HUES48 (cell line): ENCODE data around the gene PCBP3.

Source experiments
- H3K27ac ChIP-seq: one replicate; pipeline ENCODE4 v1.7.0; 2013; ENCODE audit warnings: low read depth, low read length, inconsistent platforms
- H3K27me3 ChIP-seq: 2 replicates; pipeline ENCODE4 v1.6.1; 2013; ENCODE audit warnings: mild to moderate bottlenecking, low read length; ENCODE audit not compliant: control insufficient read depth, insufficient read depth
- H3K36me3 ChIP-seq: 2 replicates; pipeline ENCODE4 v1.6.1; 2013; ENCODE audit warnings: low read length; ENCODE audit not compliant: control insufficient read depth, insufficient read depth
- H3K4me1 ChIP-seq: 2 replicates; pipeline ENCODE4 v1.6.1; 2013; ENCODE audit warnings: mild to moderate bottlenecking, low read length; ENCODE audit not compliant: control insufficient read depth, insufficient read depth
- H3K4me3 ChIP-seq: 2 replicates; pipeline ENCODE4 v1.5.1; 2013; ENCODE audit warnings: mild to moderate bottlenecking, low read depth, low read length
- H3K9ac ChIP-seq: 2 replicates; pipeline ENCODE4 v1.6.1; 2013; ENCODE audit warnings: mild to moderate bottlenecking, low read depth, low read length, moderate library complexity
- H3K9me3 ChIP-seq: 2 replicates; pipeline ENCODE4 v1.6.1; 2013; ENCODE audit warnings: low read length; ENCODE audit not compliant: control insufficient read depth, insufficient read depth

Gene PCBP3

GRCh38 chr21:45818276-45818903 is 174.9 kb downstream of the PCBP3 start:
- Histone ChIP-seq H3K27me3 (no peaks in the 10 kb centered on the region), H3K4me1 (peaks cover 2% of the 10 kb centered on the region; the same call in 1 of the 2 replicates), H3K36me3 (no peaks in the 10 kb centered on the region), H3K27ac (peak overlapping the region; percentile 37), H3K9me3 (no peaks in the 10 kb centered on the region), H3K9ac (no peak overlapping the region), H3K4me3 (no peak overlapping the region)

- no peak overlapping the region for H3K4me3 ChIP-seq
- H3K36me3 ChIP-seq: no peaks in the 10 kb centered on the region
- H3K9me3 ChIP-seq: no peaks in the 10 kb centered on the region
- H3K4me1 ChIP-seq: peaks cover 2% of the 10 kb centered on the region; the same call in 1 of the 2 replicates
- H3K27ac ChIP-seq: peak overlapping the region; percentile 37
- H3K9ac ChIP-seq: no peak overlapping the region
- H3K27me3 ChIP-seq: no peaks in the 10 kb centered on the region
These were observed 175.4 kb downstream of the PCBP3 start for GRCh38 chr21:45818904-45819285.

- Histone ChIP-seq H3K9ac (no peak overlapping the region), H3K9me3 (no peaks in the 10 kb centered on the region), H3K4me1 (peaks cover 2% of the 10 kb centered on the region; the same call in 1 of the 2 replicates), H3K4me3 (no peak overlapping the region), H3K36me3 (no peaks in the 10 kb centered on the region), H3K27ac (no peak overlapping the region), H3K27me3 (no peaks in the 10 kb centered on the region)
These were observed 176.1 kb downstream of the PCBP3 start for GRCh38 chr21:45819478-45820170.

DNA sequence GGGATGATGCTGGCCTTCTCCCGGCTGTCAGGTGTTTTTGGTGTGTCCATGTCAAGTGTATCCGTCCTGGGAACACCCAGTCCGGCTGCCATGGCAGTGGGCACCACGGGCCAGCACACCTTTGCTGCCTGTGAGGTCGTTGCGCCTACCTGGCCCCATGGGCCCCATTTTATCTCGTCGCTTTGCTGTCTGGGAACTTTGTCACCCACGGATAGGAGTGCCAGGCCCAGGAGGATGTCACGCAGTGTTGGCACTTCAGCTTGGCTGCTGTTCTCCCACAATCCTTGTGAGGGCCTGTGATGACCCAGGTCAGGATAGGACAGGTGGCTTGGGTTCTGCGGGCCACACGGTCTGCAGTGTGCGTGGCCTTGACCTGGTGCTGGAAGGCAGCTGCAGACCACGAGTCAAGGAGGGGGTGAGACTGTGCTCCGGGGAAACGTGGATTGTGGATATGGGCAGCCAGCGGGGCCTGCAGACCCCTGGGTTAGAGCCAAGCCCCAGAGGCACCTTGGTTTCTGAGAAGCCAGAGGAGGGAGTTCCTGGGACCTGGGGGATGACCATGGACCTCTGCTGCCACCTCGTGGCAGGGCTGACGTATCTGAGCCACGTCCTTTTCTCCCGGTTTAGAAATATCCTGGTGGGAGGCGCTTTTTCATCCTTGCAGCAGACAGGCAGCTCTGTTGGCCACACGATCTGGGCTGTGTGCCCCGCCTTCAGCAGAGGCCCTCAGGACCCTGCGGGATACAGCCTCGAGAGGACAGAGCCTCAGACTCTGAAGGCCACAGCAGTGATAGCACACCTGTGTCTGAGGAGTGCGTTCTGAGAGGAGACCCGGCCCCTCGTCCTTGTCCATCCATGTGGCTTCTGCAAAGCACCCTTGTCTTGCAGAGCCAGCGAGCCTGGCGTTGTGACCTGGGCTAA is 176.9 kb downstream of the PCBP3 start:
- no peaks in the 10 kb centered on the region for H3K9me3 ChIP-seq
- no peak overlapping the region for H3K9ac ChIP-seq
- no peak overlapping the region for H3K4me3 ChIP-seq
- H3K27ac ChIP-seq: no peak overlapping the region
- no peaks in the 10 kb centered on the region for H3K27me3 ChIP-seq
- no peaks in the 10 kb centered on the region for H3K36me3 ChIP-seq
- H3K4me1 ChIP-seq: peaks cover 2% of the 10 kb centered on the region; the same call in 1 of the 2 replicates

DNA sequence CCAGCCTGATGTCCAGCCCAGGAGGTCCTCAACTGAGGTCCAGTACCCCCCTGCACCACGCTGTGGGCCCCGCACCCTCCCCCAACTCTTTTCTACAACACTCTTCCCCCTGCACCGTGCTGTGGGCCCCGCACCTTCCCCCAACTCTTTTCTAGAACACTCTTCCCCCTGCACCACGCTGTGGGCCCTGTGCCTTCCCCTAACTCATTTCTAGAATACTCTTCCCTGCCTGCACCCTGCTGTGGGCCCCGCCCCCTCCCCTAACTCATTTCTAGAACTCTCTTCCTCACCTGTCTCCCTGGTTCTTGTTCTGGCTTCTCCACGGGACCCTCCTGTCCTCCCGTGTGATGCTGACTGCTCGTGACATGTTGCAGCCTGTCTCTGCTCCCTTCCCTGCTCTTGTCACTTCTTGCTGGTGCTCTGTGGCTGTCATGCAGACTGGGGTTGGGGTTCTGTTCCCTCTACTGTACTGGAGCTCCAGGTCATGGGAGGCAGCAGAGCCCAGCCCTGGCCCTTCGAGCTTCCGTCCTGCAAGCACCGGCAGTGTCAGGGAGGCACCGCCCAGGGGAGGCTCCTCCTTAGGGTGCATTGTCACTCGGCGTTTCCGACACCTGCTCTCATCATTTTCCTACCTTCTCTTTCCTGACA is 177.9 kb downstream of the PCBP3 start:
- H3K27me3 ChIP-seq: no peaks in the 10 kb centered on the region
- H3K9me3 ChIP-seq: no peaks in the 10 kb centered on the region
- no peaks in the 10 kb centered on the region for H3K36me3 ChIP-seq
- H3K4me1 ChIP-seq: peaks cover 2% of the 10 kb centered on the region; the same call in 1 of the 2 replicates
- no peak overlapping the region for H3K27ac ChIP-seq
- H3K9ac ChIP-seq: no peak overlapping the region
- no peak overlapping the region for H3K4me3 ChIP-seq

DNA sequence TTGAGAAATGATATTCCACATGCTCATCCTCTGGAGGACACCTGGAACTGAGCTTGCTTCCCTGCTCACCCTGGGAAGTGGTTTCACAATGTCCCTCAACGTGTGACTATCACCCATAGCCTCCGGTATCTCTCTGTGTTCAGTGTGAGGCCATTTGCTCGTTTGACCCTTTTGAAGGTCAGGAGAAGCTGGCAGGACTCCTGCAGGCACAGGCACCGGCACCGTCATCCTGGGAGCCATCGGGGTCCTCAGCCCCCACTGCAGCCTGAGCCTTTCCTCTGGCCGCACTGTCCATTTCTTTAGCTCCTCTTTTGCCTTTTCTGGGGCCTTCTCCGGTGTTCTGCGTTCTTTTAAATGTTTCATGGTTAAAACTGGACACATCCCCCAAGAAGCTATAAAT is 178.5 kb downstream of the PCBP3 start:
- Histone ChIP-seq H3K27me3 (no peaks in the 10 kb centered on the region), H3K4me1 (peaks cover 2% of the 10 kb centered on the region; the same call in 1 of the 2 replicates), H3K36me3 (no peaks in the 10 kb centered on the region), H3K9me3 (no peaks in the 10 kb centered on the region), H3K27ac (no peak overlapping the region), H3K9ac (no peak overlapping the region), H3K4me3 (no peak overlapping the region)

- Histone ChIP-seq H3K27me3 (no peaks in the 10 kb centered on the region), H3K4me1 (peaks cover 2% of the 10 kb centered on the region; the same call in 1 of the 2 replicates), H3K9me3 (no peaks in the 10 kb centered on the region), H3K4me3 (no peak overlapping the region), H3K27ac (no peak overlapping the region), H3K36me3 (no peaks in the 10 kb centered on the region), H3K9ac (no peak overlapping the region)
These were observed 179.0 kb downstream of the PCBP3 start for GRCh38 chr21:45822429-45823099.

GRCh38 chr21:45823100-45823681 is 179.7 kb downstream of the PCBP3 start:
- Histone ChIP-seq H3K4me3 (no peak overlapping the region), H3K36me3 (no peaks in the 10 kb centered on the region), H3K9ac (no peak overlapping the region), H3K9me3 (no peaks in the 10 kb centered on the region), H3K27me3 (no peaks in the 10 kb centered on the region), H3K27ac (no peak overlapping the region), H3K4me1 (peaks cover 2% of the 10 kb centered on the region; the same call in 1 of the 2 replicates)

DNA sequence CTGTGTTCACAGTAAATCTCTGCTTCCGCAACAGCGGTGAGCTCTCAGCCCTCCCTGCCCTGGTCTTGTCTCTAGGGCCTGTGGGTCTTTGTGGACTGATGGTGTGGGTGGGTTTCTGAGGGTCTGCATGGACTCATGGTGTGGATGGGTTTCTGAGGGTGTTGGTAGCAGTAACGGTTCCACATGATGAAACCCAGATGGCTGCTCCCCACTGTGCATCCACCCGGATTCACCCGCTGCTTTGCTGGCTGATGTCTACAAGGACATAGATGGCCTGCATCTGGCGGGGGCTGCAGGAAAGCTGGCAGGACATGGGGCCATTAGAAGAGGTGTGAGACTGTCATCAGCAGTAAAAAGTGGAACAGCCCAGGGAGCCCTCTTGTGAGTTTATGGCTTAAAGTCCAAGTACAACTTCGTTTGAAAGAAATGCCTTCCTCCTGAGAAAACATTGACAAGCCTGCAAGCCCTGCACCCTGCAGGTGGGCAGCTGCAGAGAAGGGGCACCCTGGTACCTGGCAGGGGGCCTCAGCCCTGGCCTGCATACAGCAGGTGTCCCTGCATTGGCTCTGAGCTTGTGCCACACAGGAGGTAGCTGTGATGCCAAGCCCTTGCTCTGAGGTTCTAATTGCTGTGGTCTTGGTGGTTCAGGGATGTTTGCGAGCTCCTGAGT is 181.2 kb downstream of the PCBP3 start:
- Histone ChIP-seq H3K9me3 (no peaks in the 10 kb centered on the region), H3K27ac (no peak overlapping the region), H3K4me1 (peaks cover 2% of the 10 kb centered on the region; the same call in 1 of the 2 replicates), H3K4me3 (no peak overlapping the region), H3K36me3 (no peaks in the 10 kb centered on the region), H3K9ac (no peak overlapping the region), H3K27me3 (no peaks in the 10 kb centered on the region)
